Ascending aorta (tissue), 2 donors: ENCODE measurements around the gene GRIK2. TPM values are rescaled to one million over a fixed set of nuclear protein-coding genes. Genes with fewer than 3 reads are reported as not detected.

Source experiments
- DNase-seq, 2 donors: peaks; one replicate each; pipeline ENCODE4 v3.0.0-alpha.2; 2019; ENCODE audit warnings: low spot score in 2 of 2
- H3K27ac ChIP-seq, 2 donors: fragments of 200-600 bp; sonication (generic); one replicate each; pipeline ENCODE4 v1.5.1; 2016 to 2017; ENCODE audit warnings: mild to moderate bottlenecking in 1 of 2
- H3K27me3 ChIP-seq: fragments of 200-600 bp; sonication (generic); one replicate; pipeline ENCODE4 v1.5.1; 2017
- H3K36me3 ChIP-seq, 2 donors: fragments of 200-600 bp; sonication (generic); one replicate each; pipeline ENCODE4 v1.5.1; 2016
- H3K4me1 ChIP-seq, 2 donors: fragments of 200-600 bp; sonication (generic); one replicate each; pipeline ENCODE4 v1.5.1; 2016 to 2017; ENCODE audit warnings: mild to moderate bottlenecking in 1 of 2
- H3K4me3 ChIP-seq, 2 donors: fragments of 200-600 bp; sonication (generic); one replicate each; pipeline ENCODE4 v1.5.1; 2016 to 2017; ENCODE audit warnings: mild to moderate bottlenecking in 1 of 2
- H3K9me3 ChIP-seq, 2 donors: fragments of 200-600 bp; sonication (generic); one replicate each; pipeline ENCODE4 v1.5.1; 2016
- CTCF ChIP-seq, 3 experiments: fragments of 200-600 bp in 2 of 3; fragments of 450-650 bp in 1 of 3; sonication (generic) in 2 of 3; IDR thresholded peaks; one replicate each; pipeline ENCODE4 v1.5.1; 2016 to 2019; ENCODE audit warnings: antibody characterized with exemption in 3 of 3, mild to moderate bottlenecking in 1 of 3, moderate library complexity in 1 of 3
- intact Hi-C: fragments of 100-400 bp; cut with DNase I; formaldehyde crosslinking; loops from one replicate; pipeline ENCODE4 v1.15.1; 2023
- total RNA-seq: library from RNA; depleted of rRNA; stranded (reverse); fragments of >200 nt; gene quantifications from one replicate; pipeline ENCODE4 v1.1.0, GENCODE V29; 2016

Gene GRIK2
- total RNA-seq, 1 donor from 2014 or later, result not detected

GRCh38 chr6:101640131-101640530 lies 246.6 kb downstream of the GRIK2 start:
- H3K4me1 ChIP-seq, result no peaks in the 10 kb centered on the region
- H3K9me3 ChIP-seq, result no peaks in the 10 kb centered on the region
- H3K36me3 ChIP-seq, result no peaks in the 10 kb centered on the region
- no peak overlapping the region for H3K27ac ChIP-seq
- intact Hi-C loops, result no loop called here
- H3K4me3 ChIP-seq, result no peak overlapping the region
- DNase-seq, result no peak
- H3K27me3 ChIP-seq, result no peaks in the 10 kb centered on the region
- TF ChIP-seq CTCF (IDR thresholded peaks at IDR 0.05), result no peak

DNA sequence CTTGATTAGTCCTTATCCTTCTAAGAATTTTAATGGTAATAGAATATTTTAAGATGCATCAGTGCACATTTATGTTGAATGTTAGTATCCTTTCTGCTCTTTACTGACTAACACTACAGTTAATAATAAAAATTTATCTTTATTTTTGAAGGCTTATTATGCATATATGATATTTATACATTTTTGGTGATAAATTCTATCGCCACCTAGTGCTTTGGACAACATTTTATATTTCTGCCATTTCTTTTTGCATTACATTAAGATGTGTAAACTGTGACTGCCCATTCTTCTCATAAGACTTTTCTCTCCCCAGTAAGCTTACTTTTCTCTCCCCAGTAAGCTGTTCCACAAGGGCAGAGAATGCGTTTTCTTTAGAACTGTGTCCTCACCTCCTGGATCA lies 252.3 kb downstream of the GRIK2 start:
- Histone ChIP-seq H3K27ac (no peak overlapping the region), H3K27me3 (no peaks in the 10 kb centered on the region), H3K4me3 (no peak overlapping the region), H3K36me3 (no peaks in the 10 kb centered on the region), H3K9me3 (no peaks in the 10 kb centered on the region), H3K4me1 (no peaks in the 10 kb centered on the region)
- intact Hi-C loops, result no loop called here
- DNase-seq, result no peak
- TF ChIP-seq CTCF (IDR thresholded peaks at IDR 0.05), result no peak

- Histone ChIP-seq H3K4me1 (no peaks in the 10 kb centered on the region), H3K27ac (no peak overlapping the region), H3K9me3 (no peaks in the 10 kb centered on the region), H3K27me3 (no peaks in the 10 kb centered on the region), H3K36me3 (no peaks in the 10 kb centered on the region), H3K4me3 (no peak overlapping the region)
- TF ChIP-seq CTCF (IDR thresholded peaks at IDR 0.05), result no peak
- DNase-seq, result no peak
- intact Hi-C loops, result no loop called here
Observed at GRCh38 chr6:101650402-101651100, 257.0 kb downstream of the GRIK2 start.

DNA sequence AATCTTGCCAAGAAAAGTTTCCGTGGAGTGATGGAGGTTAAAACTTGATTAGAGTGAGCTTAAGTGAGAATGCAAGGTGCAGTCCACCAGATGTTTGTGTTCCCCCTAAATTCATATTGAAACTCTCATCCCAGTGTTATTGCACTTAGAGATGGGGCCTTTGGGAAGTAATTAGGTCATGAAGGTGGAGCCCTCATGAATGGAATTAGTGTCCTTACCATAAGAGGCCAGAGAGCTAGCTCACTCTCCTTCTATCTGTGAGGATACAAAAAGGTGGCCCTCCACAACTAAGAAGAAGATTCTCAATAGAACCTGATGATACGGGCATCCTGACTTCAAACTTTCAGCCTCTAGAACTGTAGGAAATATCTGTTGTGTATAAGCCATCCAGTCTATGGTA lies 258.6 kb downstream of the GRIK2 start:
- Histone ChIP-seq H3K27ac (no peak overlapping the region), H3K36me3 (no peaks in the 10 kb centered on the region), H3K4me3 (no peak overlapping the region), H3K9me3 (no peaks in the 10 kb centered on the region), H3K27me3 (no peaks in the 10 kb centered on the region), H3K4me1 (no peaks in the 10 kb centered on the region)
- DNase-seq, result no peak
- TF ChIP-seq CTCF (IDR thresholded peaks at IDR 0.05), result no peak
- intact Hi-C loops, result no loop called here

GRCh38 chr6:101655109-101655508 lies 261.6 kb downstream of the GRIK2 start:
- Histone ChIP-seq H3K27me3 (no peaks in the 10 kb centered on the region), H3K27ac (no peak overlapping the region), H3K9me3 (no peaks in the 10 kb centered on the region), H3K4me3 (no peak overlapping the region), H3K4me1 (no peaks in the 10 kb centered on the region), H3K36me3 (no peaks in the 10 kb centered on the region)
- no peak for TF ChIP-seq CTCF (IDR thresholded peaks at IDR 0.05)
- intact Hi-C loops, result no loop called here
- DNase-seq, result no peak
